T-helper 2 cell treated with Interferon-gamma antibody and Interleukin-4, amounts not matched to agents 5 μg/mL and 100 μg/mL, for 36 hours (primary cell): ENCODE measurements around the gene DCST2.
A peak's percentile ranks its signal among the peaks of the same experiment; 100 is the strongest.
"Not testable (repeated sequence)": the region's sequence is repeated elsewhere in the genome, so short reads cannot be mapped to it uniquely, and the experiment has no call there.

Source experiments
- DNase-seq: peaks from one replicate; pipeline ENCODE4 v3.0.0; 2021; ENCODE audit warnings: low spot score
- H3K27ac Mint-ChIP-seq: one replicate; pipeline ENCODE4 v1.8.0; 2021; ENCODE audit warnings: mild to moderate bottlenecking, mixed read lengths
- H3K27me3 Mint-ChIP-seq: one replicate; pipeline ENCODE4 v1.8.0; 2021; ENCODE audit warnings: low read depth, mixed read lengths
- H3K36me3 Mint-ChIP-seq: one replicate; pipeline ENCODE4 v1.8.0; 2021; ENCODE audit warnings: low read depth, mixed read lengths
- H3K4me1 Mint-ChIP-seq: one replicate; pipeline ENCODE4 v1.8.0; 2021; ENCODE audit warnings: low read depth, mixed read lengths
- H3K4me3 Mint-ChIP-seq: one replicate; pipeline ENCODE4 v1.8.0; 2022; ENCODE audit warnings: mild to moderate bottlenecking, moderate library complexity, mixed read lengths
- H3K9me3 Mint-ChIP-seq: one replicate; pipeline ENCODE4 v1.8.0; 2021; ENCODE audit warnings: mixed read lengths

Gene DCST2

DNA sequence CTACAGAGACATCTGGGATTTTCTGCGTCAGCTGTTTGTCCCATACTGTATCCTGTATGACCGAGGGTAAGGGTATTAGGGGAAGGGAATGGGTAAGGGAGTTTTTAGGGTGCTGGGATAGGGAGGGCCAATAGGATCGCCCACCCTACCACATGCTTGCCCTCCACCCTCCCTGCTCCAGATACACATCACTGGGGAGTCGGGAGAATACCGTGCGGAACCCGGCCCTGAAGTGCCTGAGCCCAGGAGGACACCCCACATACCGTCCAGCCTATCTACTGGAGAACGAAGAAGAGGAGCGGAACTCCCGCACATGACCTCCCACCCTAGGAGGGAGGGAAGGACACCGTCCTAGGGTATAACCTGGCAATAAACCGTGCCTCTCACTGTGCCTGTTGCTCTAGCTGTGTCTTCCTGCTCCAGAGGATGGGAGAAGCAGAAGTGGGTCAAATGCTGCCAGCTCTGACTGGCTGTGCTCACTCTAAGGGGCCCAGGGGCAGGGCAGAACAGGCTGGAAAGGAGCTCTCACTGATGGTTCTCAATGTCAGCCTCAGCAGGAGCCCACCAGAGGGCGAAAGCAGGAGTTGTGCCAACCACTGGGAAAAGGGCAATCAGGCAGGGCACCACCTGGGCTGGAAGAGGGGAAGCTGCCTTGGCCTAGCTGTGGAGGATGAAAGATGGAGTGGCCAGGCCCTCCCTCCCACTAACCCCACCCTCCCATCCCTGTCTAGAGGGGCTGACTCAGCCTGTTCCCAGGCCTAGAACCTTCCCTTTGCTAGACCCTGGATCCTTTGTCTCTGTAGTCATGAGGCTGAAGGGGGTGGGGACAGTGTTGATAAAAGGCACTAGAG, 40.6 kb downstream of the DCST2 start:
- no peaks in the 10 kb centered on the region for H3K27me3 Mint-ChIP-seq
- H3K36me3 Mint-ChIP-seq, result peaks cover 11% of the 10 kb centered on the region
- H3K4me1 Mint-ChIP-seq, result peaks cover 15% of the 10 kb centered on the region
- no peak for DNase-seq
- no peak overlapping the region for H3K4me3 Mint-ChIP-seq
- no peak overlapping the region for H3K27ac Mint-ChIP-seq
- no peaks in the 10 kb centered on the region for H3K9me3 Mint-ChIP-seq

DNA sequence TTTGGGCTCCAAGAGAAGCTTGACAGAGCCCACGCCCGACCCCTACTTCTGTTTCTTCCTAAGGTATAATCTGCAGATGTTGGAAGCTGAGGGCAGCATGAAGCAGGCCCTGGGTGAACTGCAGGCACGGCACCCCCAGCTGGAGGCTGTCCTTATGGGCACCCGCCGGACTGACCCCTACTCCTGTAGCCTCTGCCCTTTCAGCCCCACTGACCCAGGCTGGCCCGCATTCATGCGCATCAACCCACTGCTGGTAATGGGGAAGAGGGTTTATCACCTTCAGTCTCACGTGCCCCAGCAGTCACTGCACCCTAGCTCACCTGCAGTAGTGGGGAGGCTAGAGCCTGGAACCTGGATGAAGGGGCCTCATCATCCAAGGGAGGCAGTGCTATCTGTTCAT, 43.3 kb downstream of the DCST2 start:
- H3K36me3 Mint-ChIP-seq, result peaks cover 19% of the 10 kb centered on the region
- H3K4me3 Mint-ChIP-seq, result no peak overlapping the region

DNA sequence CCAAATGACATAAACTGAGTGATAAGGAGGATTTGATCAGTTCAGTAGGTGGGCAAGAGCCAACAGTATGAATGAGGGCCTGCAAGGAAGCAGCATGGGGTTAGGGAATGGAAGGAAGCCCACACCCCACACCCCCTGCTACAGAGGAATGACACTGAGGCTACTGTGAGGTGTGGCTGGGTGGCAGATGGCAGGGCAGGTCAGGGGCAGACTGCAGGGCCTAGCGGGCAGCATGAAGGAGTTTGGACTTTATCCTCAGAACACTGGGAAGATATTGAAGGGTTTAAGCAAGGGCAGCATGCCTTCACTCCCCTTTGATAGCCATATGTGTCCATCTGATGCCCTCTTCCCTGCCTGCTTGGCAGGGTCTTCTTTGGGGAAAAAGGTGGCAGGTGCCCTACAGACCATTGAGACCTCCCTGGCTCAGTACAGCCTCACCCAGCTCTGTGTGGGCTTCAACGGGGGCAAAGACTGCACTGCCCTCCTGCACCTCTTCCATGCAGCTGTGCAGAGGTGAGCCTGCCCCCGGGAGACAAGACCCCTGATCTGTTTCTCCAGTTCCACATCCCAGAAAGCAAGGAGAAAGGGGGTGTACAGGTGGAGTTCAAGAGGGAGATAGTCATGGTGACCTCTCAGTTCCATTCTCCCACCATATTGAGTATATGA, 44.3 kb downstream of the DCST2 start:
- peaks cover 19% of the 10 kb centered on the region for H3K36me3 Mint-ChIP-seq
- H3K27me3 Mint-ChIP-seq, result no peaks in the 10 kb centered on the region
- no peak overlapping the region for H3K4me3 Mint-ChIP-seq
- peaks cover 3% of the 10 kb centered on the region for H3K4me1 Mint-ChIP-seq
- no peak overlapping the region for H3K27ac Mint-ChIP-seq
- H3K9me3 Mint-ChIP-seq, result no peaks in the 10 kb centered on the region
- DNase-seq, result no peak

More for the DNA sequence above, 43.3 kb downstream of the DCST2 start:
- Mint-ChIP-seq H3K27ac (no peak overlapping the region), H3K9me3 (no peaks in the 10 kb centered on the region), H3K4me1 (peaks cover 5% of the 10 kb centered on the region), H3K27me3 (no peaks in the 10 kb centered on the region)
- DNase-seq, result no peak

DNA sequence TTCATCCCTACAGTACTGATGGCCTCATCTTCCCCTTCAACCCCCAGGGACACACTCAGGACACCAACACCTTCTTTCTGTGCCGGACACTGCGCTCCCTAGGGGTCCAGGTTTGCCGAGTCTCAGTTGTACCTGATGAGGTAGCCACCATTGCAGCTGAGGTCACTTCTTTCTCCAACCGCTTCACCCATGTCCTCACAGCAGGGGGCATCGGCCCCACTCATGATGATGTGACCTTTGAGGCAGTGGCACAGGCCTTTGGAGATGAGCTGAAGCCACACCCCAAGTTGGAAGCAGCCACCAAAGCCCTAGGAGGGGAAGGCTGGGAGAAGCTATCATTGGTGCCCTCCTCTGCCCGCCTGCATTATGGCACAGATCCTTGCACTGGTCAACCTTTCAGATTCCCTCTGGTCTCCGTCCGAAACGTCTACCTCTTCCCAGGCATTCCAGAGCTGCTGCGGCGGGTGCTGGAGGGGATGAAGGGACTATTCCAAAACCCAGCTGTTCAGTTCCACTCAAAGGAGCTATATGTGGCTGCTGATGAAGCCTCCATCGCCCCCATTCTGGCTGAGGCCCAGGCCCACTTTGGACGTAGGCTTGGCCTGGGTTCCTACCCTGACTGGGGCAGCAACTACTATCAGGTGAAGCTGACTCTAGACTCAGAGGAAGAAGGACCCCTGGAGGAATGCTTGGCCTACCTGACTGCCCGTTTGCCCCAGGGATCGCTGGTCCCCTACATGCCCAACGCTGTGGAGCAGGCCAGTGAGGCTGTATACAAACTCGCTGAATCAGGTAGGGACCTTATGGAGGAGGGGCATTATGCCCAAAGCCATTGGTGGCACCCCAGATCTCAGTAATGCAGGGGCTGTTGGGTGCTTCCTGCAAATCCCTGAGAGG, 45.3 kb downstream of the DCST2 start:
- Mint-ChIP-seq H3K9me3 (no peaks in the 10 kb centered on the region), H3K27me3 (no peaks in the 10 kb centered on the region), H3K4me3 (no peak overlapping the region), H3K36me3 (peaks cover 19% of the 10 kb centered on the region), H3K4me1 (peaks cover 10% of the 10 kb centered on the region), H3K27ac (no peak overlapping the region)
- DNase-seq, result no peak

DNA sequence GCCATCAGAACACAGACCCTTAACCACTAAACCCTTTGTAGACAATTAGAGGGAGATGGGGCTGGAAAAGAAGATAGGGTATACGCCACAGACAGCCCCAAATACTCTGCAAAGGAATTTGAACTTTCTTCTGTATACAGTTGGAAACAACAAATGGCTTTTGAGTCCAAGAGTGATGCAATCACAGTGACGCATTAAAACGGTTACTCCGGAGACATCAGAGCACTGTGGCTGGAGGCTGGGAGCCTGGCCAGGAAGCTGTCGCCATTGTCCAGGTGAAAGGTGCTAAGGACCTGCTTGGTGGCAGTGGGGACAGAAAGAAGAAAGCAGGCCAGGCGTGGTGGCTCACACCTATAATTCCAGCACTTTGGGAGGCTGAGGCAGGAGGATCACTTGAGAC, 46.3 kb downstream of the DCST2 start:
- no peak for DNase-seq
- Mint-ChIP-seq H3K4me1 (peaks cover 10% of the 10 kb centered on the region), H3K4me3 (no peak overlapping the region), H3K27ac (no peak overlapping the region), H3K27me3 (no peaks in the 10 kb centered on the region), H3K36me3 (peaks cover 21% of the 10 kb centered on the region), H3K9me3 (no peaks in the 10 kb centered on the region)

DNA sequence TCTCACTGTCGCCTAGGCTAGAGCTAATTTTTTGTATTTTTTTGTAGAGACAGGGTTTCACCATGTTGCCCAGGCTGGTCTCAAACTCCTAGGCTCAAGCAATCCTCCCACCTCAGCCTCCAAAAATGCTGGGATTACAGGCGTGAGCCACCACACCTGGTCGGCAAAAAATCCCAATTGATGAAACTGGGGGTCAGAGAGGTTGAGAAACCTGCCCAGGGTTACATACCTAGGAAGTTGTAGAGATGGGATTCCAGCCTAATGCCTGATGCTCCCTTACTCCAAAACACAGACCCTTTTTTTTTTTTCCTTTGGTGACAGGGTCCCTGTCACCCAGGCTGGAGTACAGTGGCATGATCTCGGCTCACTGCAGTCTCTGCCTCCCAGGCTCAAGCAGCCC, 46.8 kb downstream of the DCST2 start:
- H3K9me3 Mint-ChIP-seq, DNase-seq, H3K4me3 Mint-ChIP-seq, H3K27me3 Mint-ChIP-seq, H3K4me1 Mint-ChIP-seq, H3K27ac Mint-ChIP-seq: not testable (repeated sequence)
- H3K36me3 Mint-ChIP-seq, result peaks cover 22% of the 10 kb centered on the region

DNA sequence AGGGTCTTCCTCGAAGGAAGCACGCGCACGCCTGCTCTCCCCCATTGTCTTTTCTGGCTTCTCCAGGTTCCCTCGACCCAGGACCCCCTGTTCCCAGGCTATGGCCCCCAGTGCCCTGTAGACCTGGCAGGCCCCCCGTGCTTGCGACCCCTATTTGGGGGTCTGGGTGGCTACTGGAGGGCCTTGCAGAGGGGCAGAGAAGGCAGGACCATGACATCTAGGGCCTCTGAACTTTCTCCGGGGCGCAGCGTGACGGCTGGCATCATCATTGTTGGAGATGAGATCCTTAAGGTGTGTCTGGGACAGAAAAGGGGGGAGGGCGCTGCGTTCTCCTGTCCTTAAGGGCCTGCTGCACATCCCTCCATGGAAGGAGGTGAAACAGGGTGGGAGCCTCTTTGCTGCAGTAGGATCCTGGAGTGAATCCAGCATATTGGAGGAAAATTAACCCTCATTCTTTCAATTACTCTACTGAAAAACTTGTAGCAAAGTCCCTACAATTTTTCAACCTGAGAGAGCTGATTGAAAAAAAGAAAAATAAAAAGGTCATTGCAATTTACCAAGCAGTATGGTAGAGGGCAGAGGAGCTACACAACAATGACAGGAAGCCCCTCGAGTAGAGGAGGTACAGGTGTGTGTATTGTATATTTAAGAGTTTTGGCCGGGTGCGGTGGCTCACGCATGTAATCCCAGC, 49.7 kb downstream of the DCST2 start:
- Mint-ChIP-seq H3K9me3 (no peaks in the 10 kb centered on the region), H3K27me3 (no peaks in the 10 kb centered on the region), H3K27ac (no peak overlapping the region), H3K36me3 (peaks cover 26% of the 10 kb centered on the region), H3K4me3 (no peak overlapping the region), H3K4me1 (peaks cover 11% of the 10 kb centered on the region)
- no peak for DNase-seq

DNA sequence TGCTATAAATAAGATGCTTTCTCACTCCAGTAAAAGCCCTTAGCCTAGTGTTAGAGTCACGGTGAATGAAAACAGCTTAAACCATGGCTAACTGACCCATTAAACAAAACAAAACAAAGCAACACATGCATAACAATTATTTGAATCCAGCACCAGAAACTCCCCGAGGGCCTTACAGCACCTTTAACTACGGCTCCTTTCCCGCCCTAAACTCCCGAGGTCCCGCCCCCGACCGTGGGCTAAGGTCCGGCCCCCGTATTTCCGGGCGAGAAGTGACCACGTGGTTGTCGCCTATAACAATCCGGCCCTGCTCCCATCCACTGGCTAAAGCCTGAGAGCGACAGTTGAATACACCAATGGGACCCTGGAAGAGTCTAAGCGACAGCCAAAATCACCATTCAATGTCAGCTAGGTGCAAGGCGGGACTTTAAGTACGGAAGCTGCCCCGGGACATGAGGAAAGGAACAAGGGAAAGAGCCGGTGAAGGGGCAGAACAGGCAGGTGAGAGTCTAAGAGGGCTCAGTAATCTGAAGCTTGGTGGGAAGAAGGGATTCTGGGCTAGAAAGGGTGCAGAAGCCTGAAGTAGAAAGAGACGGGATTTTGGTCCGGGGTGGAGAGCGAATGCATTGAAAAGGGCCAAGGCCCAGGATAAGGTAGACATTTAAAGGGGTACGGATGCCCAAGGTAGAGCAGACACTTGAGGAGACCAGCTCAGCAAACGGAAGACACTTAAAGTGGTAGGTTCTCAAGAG, 50.5 kb downstream of the DCST2 start, which contains the start of gene FLAD1:
FLAD1 (plus strand) TSS at position 448 of the 752 bp plus-strand sequence. CDS start 351 bp downstream, outside the sequence.
- Mint-ChIP-seq H3K4me1 (peaks cover 11% of the 10 kb centered on the region), H3K27ac (no peak within 1 kb of the TSS), H3K27me3 (no peaks in the 10 kb centered on the region), H3K36me3 (peaks cover 22% of the 10 kb centered on the region), H3K4me3 (no peak within 1 kb of the TSS), H3K9me3 (no peaks in the 10 kb centered on the region)
- peak; percentile 97 for DNase-seq

DNA sequence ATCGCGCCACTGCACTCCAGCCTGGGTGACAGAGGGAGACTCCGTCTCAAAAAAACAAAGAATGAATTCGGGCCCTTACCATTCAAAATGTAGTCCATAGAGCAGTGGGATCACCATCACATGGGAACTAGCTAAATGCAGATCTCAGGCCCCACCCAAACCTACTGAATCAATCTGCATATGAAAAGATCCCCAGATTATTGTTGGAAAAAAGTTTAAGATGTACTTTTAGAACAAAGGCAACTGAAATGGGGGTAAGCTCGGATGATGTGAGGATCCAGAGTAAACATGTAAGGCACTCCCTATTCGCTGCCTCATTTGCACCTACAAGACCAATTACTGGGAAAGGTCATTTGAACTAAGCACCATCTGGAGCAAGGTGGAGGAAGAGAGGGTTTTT, 51.2 kb downstream of the DCST2 start:
- Mint-ChIP-seq H3K27me3 (no peaks in the 10 kb centered on the region), H3K4me3 (no peak overlapping the region), H3K4me1 (peaks cover 15% of the 10 kb centered on the region), H3K9me3 (no peaks in the 10 kb centered on the region), H3K27ac (no peak overlapping the region), H3K36me3 (peaks cover 23% of the 10 kb centered on the region)
- DNase-seq, result no peak

DNA sequence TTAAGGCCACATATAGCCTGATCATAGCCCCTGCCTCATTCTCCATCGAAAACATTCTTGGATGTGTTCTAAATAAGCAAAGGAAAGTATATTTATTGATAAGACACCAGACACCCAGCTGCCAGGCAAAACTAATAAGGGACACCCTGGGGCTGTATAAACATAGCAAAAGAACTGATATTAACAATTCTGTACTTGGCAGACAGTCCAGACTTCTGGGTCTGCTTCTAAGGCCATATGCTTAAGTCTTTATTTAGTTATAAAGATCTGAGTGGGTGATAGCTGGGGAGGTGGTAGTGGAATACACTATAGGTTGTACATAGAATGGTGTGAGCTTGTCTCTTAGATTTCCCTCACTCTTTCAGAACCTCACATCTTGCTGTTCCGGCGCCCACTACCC, 55.2 kb downstream of the DCST2 start:
- no peak overlapping the region for H3K4me3 Mint-ChIP-seq
- H3K27ac Mint-ChIP-seq, result no peak overlapping the region
- peaks cover 17% of the 10 kb centered on the region for H3K36me3 Mint-ChIP-seq

DNA sequence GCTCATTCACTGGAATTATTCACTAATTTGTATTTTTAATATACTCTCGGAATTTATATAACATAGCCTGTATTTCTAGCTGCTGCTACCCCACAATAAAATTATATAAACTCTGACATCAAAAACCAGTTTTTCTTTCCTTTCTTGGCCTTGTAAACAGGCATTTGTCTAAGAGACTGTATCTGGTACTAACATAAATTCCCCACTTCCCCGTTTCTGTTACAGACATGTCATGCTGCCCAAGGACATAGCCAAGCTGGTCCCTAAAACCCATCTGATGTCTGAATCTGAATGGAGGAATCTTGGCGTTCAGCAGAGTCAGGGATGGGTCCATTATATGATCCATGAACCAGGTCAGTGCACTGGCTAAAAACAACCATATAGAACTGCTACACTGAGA, 55.8 kb downstream of the DCST2 start:
- not testable (repeated sequence) for H3K9me3 Mint-ChIP-seq, H3K27me3 Mint-ChIP-seq, DNase-seq
- Mint-ChIP-seq H3K27ac (peak overlapping the region; percentile 12), H3K4me1 (peaks cover 19% of the 10 kb centered on the region), H3K36me3 (peaks cover 17% of the 10 kb centered on the region), H3K4me3 (peak overlapping the region; percentile 12)

More for the DNA sequence above, 55.2 kb downstream of the DCST2 start:
- Mint-ChIP-seq H3K4me1 (peaks cover 16% of the 10 kb centered on the region), H3K27me3 (no peaks in the 10 kb centered on the region), H3K9me3 (no peaks in the 10 kb centered on the region)
- DNase-seq, result no peak

DNA sequence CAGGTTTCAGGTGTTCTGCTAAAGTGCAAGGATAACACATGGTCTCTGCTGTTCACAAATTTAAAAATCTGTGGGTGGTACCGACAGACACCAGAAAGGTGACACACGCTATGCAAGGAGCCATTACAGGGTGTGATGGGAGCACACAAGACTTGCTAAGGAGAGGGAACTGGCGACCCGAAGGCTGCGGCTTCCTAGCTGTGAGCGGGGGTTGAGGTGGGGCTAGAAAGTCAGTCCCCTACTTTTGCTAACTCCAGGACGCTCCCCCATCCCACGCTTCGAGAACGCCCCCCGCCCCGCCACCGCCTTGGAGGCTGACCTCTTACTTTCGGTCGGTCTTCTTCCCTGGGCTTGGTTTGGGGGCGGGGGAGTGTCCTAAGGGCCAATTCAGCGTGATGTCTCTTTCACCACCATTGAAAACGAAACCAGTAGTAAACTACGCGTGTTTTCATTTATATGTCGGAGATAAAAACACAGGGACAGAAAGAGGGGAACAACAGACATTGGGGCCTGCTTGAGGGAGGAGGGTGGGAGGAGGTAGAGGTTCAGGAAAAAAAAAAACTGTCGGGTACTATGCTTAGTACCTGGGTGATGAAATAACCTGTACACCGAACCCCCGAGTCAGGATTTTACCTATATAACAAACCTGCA, 58.0 kb downstream of the DCST2 start:
- Mint-ChIP-seq H3K36me3 (peaks cover 19% of the 10 kb centered on the region), H3K4me3 (no peak overlapping the region), H3K4me1 (peaks cover 34% of the 10 kb centered on the region), H3K27me3 (no peaks in the 10 kb centered on the region), H3K9me3 (no peaks in the 10 kb centered on the region), H3K27ac (no peak overlapping the region)
- DNase-seq, result peak; percentile 77
